ENCODE measurements around the gene DLK1. TPM values are rescaled to one million over a fixed set of nuclear protein-coding genes. Genes with fewer than 3 reads are reported as not detected.

DLK1 gene
- total RNA-seq, 1 experiment from 2014 or later = 3.3 TPM

DNA sequence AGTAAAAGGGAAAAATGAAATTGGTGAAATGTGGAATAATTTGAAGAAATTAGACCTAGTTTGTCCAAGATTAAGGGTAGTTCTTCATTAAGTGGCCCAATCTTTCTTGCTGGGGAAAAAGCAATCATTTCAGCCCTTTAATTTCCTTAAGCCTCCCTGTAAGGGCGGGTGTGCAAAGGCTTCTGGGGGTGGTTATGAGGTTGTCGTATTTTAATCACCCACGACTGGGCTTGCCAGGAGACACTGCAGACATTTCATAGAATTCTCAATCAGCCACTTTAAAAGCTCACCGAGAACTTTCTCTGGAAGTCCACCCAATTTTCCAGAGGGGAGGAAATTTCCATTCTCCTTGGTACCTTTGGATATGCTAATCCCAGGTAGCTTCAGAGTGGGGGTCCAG is 43.4 kb downstream of the DLK1 start:
- peaks cover 16% of the 10 kb centered on the region for H3K9me3 Mint-ChIP-seq
- H3K36me3 Mint-ChIP-seq = peaks cover 15% of the 10 kb centered on the region
- TF ChIP-seq, protein P1, sequence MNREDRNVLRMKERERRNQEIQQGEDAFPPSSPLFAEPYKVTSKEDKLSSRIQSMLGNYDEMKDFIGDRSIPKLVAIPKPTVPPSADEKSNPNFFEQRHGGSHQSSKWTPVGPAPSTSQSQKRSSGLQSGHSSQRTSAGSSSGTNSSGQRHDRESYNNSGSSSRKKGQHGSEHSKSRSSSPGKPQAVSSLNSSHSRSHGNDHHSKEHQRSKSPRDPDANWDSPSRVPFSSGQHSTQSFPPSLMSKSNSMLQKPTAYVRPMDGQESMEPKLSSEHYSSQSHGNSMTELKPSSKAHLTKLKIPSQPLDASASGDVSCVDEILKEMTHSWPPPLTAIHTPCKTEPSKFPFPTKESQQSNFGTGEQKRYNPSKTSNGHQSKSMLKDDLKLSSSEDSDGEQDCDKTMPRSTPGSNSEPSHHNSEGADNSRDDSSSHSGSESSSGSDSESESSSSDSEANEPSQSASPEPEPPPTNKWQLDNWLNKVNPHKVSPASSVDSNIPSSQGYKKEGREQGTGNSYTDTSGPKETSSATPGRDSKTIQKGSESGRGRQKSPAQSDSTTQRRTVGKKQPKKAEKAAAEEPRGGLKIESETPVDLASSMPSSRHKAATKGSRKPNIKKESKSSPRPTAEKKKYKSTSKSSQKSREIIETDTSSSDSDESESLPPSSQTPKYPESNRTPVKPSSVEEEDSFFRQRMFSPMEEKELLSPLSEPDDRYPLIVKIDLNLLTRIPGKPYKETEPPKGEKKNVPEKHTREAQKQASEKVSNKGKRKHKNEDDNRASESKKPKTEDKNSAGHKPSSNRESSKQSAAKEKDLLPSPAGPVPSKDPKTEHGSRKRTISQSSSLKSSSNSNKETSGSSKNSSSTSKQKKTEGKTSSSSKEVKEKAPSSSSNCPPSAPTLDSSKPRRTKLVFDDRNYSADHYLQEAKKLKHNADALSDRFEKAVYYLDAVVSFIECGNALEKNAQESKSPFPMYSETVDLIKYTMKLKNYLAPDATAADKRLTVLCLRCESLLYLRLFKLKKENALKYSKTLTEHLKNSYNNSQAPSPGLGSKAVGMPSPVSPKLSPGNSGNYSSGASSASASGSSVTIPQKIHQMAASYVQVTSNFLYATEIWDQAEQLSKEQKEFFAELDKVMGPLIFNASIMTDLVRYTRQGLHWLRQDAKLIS (CRISPR knock-in tag; IDR thresholded peaks at IDR 0.05; ENCODE audit: borderline replicate concordance) = no peak
- TF ChIP-seq, protein P2, sequence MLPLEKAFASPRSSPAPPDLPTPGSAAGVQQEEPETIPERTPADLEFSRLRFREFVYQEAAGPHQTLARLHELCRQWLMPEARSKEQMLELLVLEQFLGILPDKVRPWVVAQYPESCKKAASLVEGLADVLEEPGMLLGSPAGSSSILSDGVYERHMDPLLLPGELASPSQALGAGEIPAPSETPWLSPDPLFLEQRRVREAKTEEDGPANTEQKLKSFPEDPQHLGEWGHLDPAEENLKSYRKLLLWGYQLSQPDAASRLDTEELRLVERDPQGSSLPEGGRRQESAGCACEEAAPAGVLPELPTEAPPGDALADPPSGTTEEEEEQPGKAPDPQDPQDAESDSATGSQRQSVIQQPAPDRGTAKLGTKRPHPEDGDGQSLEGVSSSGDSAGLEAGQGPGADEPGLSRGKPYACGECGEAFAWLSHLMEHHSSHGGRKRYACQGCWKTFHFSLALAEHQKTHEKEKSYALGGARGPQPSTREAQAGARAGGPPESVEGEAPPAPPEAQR (CRISPR knock-in tag; IDR thresholded peaks at IDR 0.05) = no peak
- TF ChIP-seq SMAD3 (CRISPR knock-in tag; IDR thresholded peaks at IDR 0.05; ENCODE audit: borderline replicate concordance) (no peak), ZNF423 (CRISPR knock-in tag; IDR thresholded peaks at IDR 0.05) (no peak), FOXP4 (CRISPR knock-in tag; IDR thresholded peaks at IDR 0.05) (no peak), NR3C1 (CRISPR knock-in tag; conservative IDR thresholded peaks at IDR 0.05; ENCODE audit: low read depth) (no peak), CTCF (IDR thresholded peaks at IDR 0.05) (no peak), SP1 (CRISPR knock-in tag; conservative IDR thresholded peaks at IDR 0.05) (no peak), NFATC4 (CRISPR knock-in tag; IDR thresholded peaks at IDR 0.05) (no peak), ZNF425 (CRISPR knock-in tag; conservative IDR thresholded peaks at IDR 0.05) (no peak), MXD4 (CRISPR knock-in tag; IDR thresholded peaks at IDR 0.05; ENCODE audit: borderline replicate concordance) (no peak)
- TF ChIP-seq, protein P3, sequence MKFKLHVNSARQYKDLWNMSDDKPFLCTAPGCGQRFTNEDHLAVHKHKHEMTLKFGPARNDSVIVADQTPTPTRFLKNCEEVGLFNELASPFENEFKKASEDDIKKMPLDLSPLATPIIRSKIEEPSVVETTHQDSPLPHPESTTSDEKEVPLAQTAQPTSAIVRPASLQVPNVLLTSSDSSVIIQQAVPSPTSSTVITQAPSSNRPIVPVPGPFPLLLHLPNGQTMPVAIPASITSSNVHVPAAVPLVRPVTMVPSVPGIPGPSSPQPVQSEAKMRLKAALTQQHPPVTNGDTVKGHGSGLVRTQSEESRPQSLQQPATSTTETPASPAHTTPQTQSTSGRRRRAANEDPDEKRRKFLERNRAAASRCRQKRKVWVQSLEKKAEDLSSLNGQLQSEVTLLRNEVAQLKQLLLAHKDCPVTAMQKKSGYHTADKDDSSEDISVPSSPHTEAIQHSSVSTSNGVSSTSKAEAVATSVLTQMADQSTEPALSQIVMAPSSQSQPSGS (CRISPR knock-in tag; IDR thresholded peaks at IDR 0.05; ENCODE audit: borderline replicate concordance, low read depth) = no peak
- TF ChIP-seq, protein P4, sequence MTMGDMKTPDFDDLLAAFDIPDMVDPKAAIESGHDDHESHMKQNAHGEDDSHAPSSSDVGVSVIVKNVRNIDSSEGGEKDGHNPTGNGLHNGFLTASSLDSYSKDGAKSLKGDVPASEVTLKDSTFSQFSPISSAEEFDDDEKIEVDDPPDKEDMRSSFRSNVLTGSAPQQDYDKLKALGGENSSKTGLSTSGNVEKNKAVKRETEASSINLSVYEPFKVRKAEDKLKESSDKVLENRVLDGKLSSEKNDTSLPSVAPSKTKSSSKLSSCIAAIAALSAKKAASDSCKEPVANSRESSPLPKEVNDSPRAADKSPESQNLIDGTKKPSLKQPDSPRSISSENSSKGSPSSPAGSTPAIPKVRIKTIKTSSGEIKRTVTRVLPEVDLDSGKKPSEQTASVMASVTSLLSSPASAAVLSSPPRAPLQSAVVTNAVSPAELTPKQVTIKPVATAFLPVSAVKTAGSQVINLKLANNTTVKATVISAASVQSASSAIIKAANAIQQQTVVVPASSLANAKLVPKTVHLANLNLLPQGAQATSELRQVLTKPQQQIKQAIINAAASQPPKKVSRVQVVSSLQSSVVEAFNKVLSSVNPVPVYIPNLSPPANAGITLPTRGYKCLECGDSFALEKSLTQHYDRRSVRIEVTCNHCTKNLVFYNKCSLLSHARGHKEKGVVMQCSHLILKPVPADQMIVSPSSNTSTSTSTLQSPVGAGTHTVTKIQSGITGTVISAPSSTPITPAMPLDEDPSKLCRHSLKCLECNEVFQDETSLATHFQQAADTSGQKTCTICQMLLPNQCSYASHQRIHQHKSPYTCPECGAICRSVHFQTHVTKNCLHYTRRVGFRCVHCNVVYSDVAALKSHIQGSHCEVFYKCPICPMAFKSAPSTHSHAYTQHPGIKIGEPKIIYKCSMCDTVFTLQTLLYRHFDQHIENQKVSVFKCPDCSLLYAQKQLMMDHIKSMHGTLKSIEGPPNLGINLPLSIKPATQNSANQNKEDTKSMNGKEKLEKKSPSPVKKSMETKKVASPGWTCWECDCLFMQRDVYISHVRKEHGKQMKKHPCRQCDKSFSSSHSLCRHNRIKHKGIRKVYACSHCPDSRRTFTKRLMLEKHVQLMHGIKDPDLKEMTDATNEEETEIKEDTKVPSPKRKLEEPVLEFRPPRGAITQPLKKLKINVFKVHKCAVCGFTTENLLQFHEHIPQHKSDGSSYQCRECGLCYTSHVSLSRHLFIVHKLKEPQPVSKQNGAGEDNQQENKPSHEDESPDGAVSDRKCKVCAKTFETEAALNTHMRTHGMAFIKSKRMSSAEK (CRISPR knock-in tag; IDR thresholded peaks at IDR 0.05; ENCODE audit: borderline replicate concordance) = no peak
- ChIA-PET POLR2A (no interaction called here), CTCF (no interaction called here)
- ATAC-seq (no peak), DNase-seq (ENCODE audit: low spot score) (no peak)
- no peak overlapping the region for H3K4me3 Mint-ChIP-seq
- peaks cover 22% of the 10 kb centered on the region for H3K27me3 Mint-ChIP-seq (ENCODE audit: low read depth)
- H3K27ac Mint-ChIP-seq = no peak overlapping the region
- peaks cover under 1% of the 10 kb centered on the region for H3K4me1 Mint-ChIP-seq
